SHP77 treated with DMSO at 0.1 percent for 48 hours (cell line): ENCODE results near the gene MZF1.
"Not testable (repeated sequence)": the region's sequence is repeated elsewhere in the genome, so short reads cannot be mapped to it uniquely, and the experiment has no call there.

Experiments
- DNase-seq: peaks from one replicate; lab custom pipeline; 2025; lab: John Stamatoyannopoulos, UW

MZF1 gene

DNA sequence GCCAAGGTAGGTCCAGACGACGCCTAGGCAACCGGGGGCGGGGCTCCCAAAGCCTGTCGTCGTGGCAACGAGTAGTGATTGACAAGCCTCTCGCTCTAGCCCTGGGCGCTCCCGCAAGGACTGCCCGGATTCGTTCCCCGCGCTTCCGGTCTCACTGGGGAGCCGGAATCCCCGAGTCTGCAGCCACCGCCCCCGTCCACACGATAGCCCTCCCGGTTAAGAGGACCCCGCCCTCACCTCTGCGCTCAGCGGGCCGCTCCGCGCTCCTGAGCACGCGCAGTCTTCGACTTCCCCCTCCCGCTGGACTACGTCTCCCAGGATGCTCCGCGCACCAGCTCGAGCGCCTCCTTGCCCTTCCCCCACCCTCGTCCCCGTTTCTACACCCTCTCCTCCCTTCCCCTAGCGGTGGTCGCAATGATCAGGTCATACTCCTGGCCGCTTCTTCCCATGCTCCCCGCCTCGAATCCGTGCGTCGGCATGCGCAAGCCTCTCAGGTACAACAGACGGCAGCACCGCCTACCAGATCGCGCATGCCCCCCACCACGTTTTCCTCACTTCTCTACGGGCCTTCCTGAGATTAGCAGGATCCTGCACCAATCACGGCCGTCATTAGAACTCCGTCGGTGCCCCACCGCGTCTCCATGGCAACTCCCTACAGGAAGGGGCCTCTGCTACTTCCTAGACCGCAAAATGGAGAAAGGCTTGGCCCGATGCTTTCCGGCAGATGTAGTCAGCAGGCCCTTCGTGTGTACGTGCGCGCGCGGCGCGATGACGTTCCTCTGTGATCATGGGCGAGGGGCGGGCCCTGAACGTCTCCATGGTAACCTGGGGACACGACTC, at the start of gene MZF1:
TSS of gene MZF1 (minus strand) at position 518 of the 840 bp plus-strand sequence. CDS start 1,946 bp downstream, outside the sequence.
- no peak for DNase-seq

DNA sequence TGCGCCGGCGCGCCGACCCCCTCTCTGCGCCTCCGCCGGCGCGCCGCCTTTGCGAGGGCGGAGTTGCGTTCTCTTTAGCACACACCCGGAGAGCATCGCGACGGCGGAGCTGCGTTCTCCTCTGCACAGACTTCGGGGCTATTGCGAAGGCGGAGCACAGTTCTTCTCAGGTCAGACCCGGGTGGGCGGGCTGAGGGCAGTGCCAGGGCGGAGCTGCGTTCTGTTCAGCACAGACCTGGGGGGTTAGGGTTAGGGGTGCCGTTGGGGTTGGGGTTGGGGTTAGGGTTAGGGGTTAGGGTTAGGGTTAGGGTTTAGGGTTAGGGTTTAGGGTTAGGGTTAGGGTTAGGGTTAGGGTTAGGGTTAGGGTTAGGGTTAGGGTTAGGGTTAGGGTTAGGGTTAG, 34.1 kb upstream of the MZF1 start:
- DNase-seq: not testable (repeated sequence)

DNA sequence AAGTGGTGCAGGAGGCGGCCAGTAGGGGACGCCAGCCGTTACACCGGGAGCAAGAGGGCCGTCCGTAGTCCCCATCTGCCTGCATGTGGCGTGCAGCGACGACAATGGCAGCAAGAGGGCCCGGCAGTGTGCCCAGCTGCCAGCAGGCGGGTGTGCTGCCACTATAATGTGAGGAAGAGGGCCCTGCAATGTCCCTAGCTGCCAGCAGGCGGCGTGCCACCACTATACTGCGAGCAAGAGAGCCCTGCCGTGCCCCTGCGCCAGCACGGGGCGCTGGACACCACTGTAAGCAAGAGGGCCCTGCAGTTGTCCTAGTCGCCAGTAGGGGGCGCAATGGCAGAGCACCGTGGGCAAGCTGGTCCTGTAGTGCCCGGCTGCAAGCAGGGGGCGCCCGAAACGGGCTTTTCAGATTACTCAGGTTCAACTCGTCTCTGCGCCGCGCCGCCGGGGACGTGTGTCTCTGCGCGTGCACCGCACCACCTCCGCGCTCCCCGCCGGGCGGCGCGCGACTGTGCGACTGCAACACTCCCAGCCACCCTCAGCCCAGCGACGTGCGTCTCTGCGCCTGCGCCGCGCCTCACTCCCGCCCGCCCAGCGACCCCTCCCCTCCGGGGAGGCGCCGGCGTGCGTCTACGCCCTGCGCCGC, 33.2 kb upstream of the MZF1 start:
- DNase-seq: not testable (repeated sequence)

- no peak for DNase-seq
Observed at GRCh38 chr19:58586133-58586765, 13.1 kb upstream of the MZF1 start.

- DNase-seq: no peak
Observed at GRCh38 chr19:58585442-58586132, 12.5 kb upstream of the MZF1 start.

DNA sequence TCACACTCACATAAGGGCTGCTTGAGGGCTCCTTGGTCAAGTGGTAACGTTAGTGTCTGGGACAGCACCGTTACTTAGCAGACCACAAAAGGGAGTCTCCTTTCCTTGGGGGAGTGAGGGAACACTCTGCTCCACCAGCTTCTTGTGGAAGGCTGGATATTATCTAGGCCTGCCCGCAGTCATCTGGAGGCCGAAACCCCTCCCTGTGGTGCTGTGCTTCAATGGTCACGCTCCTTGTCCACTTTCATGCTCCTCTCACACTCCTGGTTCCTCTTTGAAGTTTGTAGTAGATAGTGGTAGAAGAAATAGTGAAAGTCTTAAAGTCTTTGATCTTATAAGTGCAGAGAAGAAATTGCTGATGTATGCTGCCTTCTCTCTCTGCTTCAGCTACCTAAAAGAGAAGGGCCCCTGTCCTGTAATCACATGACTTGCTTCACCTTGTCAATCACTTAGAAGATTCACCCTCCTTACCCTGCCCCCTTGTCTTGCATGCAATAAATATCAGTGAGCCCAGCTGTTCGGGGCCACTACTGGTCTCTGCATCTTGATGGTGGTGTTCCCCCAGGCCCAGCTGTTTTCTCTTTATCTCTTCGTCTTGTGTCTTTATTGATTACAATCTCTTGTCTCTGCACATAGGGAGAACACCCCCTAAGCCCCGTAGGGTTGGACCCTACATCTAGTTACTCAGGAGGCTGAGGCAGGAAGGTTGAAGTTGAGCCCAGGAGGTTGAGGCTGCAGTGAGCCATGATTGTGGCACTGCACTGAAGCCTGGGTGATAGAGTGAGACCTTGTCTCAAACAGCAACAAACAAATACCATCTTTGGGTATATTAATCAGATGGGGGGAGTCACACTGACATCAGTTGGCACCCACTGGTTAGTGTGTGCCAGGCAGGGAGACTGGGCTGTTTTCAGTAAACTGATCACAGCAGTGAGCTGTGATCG, 11.6 kb upstream of the MZF1 start:
- no peak for DNase-seq

- no peak for DNase-seq
Observed at GRCh38 chr19:58582985-58583384, 9.8 kb upstream of the MZF1 start.

GRCh38 chr19:58581227-58582141, 8.3 kb upstream of the MZF1 start:
- no peak for DNase-seq

GRCh38 chr19:58579473-58580142, 6.5 kb upstream of the MZF1 start:
- no peak for DNase-seq

DNA sequence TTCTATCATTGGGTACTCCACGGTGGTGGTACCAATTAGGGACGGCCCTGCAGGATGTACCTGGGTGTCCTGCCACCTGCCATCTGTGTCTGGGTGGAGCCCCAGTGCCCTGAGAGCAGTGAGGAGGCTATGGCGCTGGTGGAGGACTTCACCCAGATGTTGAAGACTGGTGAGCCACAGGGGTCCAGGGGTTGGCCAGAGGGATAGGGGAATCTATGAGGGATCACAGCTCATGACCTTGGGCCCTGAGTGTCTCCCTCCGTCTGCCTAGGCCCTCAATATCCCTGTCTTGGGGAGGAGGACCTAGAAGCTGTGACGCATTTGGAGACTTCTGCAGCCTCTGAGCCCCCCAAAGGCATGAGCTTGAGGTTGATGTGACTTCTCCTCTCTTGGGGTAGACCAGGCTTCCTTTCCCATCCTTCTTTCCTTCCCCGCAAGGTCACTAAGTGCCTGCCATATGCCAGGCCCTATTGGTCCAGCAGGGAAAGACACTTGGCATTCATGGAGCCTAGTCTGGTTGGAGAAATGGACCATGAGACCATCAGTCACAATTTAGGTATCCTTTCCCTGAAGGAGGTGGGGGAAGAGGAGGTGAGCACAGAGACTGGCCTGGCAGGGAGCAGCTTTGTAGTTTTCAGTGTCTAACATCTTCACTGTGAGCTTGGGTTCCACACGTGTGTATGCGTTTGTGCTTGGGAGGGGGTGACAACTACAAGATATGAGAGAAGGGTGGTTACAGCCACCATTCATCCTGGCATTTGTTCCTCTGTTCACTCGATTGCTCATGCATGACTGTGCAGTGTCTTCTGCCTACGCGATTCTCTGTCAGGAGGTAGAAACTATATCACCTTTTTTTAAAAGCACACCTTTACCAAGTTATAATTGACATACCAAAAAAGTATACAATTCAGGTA, 5.1 kb upstream of the MZF1 start:
- no peak for DNase-seq

GRCh38 chr19:58577581-58577980, 4.4 kb upstream of the MZF1 start:
- not testable (repeated sequence) for DNase-seq

DNA sequence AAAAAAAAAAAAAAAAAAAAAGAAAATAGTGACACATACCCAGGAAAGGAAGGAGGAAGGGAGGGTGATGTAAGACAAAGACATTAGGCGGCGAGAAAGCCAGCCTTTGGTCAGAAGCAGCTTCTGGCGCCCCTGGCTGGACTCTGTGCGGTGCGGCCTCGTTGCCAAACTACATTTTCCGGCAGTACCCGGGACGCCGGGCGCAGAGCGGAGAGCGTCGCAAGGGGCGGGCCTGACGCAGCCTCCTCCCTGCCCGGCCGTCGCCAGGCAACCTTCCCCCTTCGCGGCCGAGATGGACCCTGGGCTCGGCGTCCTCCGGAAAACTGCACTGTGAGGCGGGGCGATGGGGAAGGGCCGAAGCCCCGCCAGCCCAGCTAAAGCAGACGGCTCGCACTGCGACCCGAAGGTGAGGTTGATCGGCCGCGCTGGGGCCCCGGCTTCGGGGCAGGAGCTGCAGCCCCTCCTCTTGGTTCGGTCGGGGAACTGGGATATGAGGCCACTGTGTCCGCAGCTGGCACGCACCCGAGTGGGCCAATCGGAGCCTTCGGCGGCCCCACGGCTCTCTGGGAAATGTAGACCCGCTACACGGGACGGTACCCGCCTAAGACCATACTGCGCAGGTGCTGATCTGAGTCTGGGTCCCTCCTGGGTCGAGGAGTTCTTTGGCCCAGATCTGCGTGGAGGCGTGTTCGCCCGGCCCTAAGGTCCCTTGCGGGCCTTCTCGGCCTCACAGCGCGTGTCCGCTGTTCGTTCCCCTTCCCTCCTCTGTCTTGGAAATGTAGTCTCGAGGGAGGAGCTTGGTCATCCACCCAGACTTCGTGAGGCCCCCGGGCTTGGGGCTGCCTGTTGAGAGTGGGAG, 2.3 kb upstream of the MZF1 start:
- DNase-seq: no peak

- DNase-seq: no peak
Observed at GRCh38 chr19:58573658-58574164, 576 bp upstream of the MZF1 start.

DNA sequence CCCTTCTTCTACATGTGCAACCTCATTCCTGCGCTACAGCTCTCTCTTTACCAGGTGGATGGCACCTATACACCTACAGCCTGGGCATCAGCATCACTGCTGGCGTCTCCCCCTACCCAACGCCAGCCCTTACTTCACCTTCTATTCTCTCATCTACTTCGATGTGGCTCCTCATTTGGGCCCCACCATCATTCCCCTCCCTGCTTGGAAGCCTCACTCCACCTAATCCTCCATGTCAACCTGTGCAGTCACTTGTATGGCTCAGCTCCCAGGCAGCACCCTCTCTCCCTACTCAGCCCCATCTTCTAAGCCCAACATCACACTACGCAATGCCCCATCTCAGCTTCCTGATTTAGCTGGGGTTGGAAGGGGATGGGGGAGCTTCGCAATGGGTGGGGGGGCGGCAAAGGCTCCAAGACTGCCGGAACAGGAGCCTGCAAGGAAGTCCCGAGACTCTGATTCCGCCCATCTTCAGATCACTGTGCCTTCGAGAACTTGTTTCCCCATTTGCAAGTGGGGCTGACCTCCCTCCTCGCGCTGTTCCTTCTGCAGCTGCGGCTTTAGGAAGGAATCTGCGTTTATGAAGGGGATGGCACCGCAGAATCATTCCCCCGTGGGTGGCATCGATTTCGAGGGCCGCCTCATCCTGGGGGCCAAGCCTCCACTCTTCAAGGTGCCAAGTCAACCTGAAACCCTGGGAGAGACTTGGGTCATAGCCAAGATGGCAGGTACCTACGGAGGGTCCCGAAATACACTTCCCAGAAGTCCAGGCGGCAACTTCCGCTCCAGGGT, 913 bp downstream of the MZF1 start:
- no peak for DNase-seq

DNA sequence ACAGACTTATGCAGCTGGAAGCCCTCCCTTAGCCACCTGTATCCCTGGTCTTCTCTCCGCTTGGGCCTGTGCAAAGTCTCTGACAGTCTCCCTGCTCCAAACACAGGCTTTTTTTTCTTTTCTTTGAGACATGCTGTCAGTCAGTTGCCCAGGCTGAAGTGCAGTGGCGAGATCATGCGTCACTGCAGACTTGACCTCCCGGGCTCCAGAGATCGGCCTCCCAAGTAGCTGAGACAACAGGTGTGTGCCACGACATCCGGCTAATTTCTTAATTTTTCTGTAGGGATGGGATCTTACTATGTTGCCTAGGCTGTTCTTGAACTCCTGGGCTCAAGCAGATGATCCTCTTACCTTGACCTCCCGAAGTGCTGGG, 1.6 kb downstream of the MZF1 start:
- no peak for DNase-seq

- no peak for DNase-seq
Observed at GRCh38 chr19:58570770-58571574, 2.2 kb downstream of the MZF1 start.
